Mucosa of rectum (tissue), 2 donors: ENCODE data around the gene TICAM1.
"Not testable (repeated sequence)": the region's sequence is repeated elsewhere in the genome, so short reads cannot be mapped to it uniquely, and the experiment has no call there.

Source experiments
- H3K27ac ChIP-seq, 2 donors: one replicate each; pipeline ENCODE4 v1.7.0; 2013; ENCODE audit warnings: inconsistent platforms in 2 of 2, low read depth in 2 of 2, low read length in 2 of 2
- H3K27me3 ChIP-seq, 2 donors: one replicate each; pipeline ENCODE4 v1.7.0; 2013; ENCODE audit warnings: low read length in 2 of 2; ENCODE audit not compliant: control insufficient read depth in 2 of 2, insufficient read depth in 2 of 2
- H3K36me3 ChIP-seq, 2 donors: one replicate each; pipeline ENCODE4 v1.7.0; 2013; ENCODE audit warnings: low read length in 2 of 2; ENCODE audit not compliant: control insufficient read depth in 2 of 2, insufficient read depth in 2 of 2
- H3K4me1 ChIP-seq, 2 donors: one replicate each; pipeline ENCODE4 v1.7.0; 2013; ENCODE audit warnings: low read length in 2 of 2, mild to moderate bottlenecking in 1 of 2; ENCODE audit not compliant: control insufficient read depth in 2 of 2, insufficient read depth in 2 of 2
- H3K4me3 ChIP-seq, 2 donors: one replicate each; pipeline ENCODE4 v1.7.0; 2013; ENCODE audit warnings: low read length in 2 of 2
- H3K9ac ChIP-seq, 2 donors: one replicate each; pipeline ENCODE4 v1.7.0; 2013; ENCODE audit warnings: low read length in 2 of 2, low read depth in 1 of 2, mild to moderate bottlenecking in 1 of 2
- H3K9me3 ChIP-seq, 2 donors: one replicate each; pipeline ENCODE4 v1.7.0; 2013; ENCODE audit warnings: low read length in 2 of 2; ENCODE audit not compliant: control insufficient read depth in 2 of 2
- donor health status: healthy.
- donor health status: Normal muscosa, but diverticular disease.

TICAM1 gene

DNA sequence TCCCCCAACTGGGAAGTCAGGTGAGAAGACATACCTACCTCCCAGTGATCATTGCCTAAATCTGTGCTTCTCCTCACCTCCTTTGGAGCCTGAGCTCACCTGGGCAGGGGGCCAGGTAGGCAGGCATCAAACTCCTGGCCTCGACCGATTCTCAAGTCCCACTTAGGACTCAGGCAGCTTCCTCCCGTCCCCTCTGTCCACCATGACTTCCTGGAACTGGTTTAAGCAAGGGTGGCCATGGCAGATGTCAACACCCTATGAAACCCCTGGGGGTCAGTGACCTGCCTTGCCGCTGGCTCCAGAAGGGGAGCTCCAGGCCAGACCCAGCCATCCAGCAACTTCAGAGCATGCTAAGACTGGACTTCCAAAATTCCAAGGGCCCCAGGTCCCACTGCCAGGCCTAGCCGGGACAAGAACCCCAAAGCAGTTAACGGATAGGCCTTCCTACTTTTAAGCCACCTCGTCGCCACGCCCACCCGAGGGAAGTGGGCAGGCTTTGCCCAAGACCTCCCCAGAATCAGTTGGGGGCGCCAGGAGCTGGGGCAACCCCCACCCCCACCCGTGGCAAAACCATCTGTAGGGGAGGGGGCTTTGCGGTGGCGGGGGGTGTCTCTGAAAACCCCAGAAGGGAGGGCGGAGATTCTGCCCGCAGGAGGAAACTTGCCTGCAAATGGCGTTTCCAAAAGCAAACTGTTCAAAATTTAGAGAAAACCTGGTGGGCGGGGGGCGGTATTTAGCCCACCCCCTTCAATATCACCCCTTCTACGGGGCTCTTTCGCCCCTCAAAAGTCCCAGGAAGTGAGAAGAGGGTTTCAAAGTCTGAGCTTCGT, 35.3 kb upstream of the TICAM1 start:
- peak overlapping the region; percentile 79 to 89 for H3K9ac ChIP-seq
- H3K4me3 ChIP-seq: peak overlapping the region; percentile 82 to 85
- peaks cover 11 to 13% of the 10 kb centered on the region in 2 donors for H3K4me1 ChIP-seq
- H3K36me3 ChIP-seq: peaks cover 0 to 3% of the 10 kb centered on the region in 2 donors
- H3K9me3 ChIP-seq: no peaks in the 10 kb centered on the region
- H3K27ac ChIP-seq: peak overlapping the region; percentile 83 to 85
- H3K27me3 ChIP-seq: no peaks in the 10 kb centered on the region

DNA sequence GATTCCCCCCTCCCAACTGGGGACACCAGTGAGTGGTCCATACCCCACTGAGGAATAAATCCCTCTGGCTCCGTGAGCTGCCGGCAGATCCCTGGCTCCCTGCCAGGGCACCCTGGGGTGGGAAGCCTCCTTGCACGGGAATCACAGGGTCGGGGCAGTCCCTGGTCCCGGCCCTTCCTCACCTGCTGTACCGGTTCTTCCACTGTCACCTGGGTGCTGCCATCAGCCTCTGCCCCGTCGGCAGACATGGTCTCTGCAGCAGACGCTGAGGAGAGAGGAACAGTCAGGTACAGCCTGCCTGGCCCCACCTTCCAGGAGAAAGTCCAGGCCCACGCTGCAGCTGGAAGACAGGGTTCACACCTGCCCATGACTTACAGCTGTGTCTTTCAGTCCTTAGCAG, 29.6 kb upstream of the TICAM1 start:
- Histone ChIP-seq H3K9me3 (no peaks in the 10 kb centered on the region), H3K27me3 (no peaks in the 10 kb centered on the region), H3K9ac (peak overlapping the region in 1 of 2 donors; percentile 42), H3K4me1 (peaks cover 5 to 9% of the 10 kb centered on the region in 2 donors), H3K4me3 (no peak overlapping the region), H3K27ac (peak overlapping the region; percentile 71 to 72), H3K36me3 (peaks cover 11 to 20% of the 10 kb centered on the region in 2 donors)

DNA sequence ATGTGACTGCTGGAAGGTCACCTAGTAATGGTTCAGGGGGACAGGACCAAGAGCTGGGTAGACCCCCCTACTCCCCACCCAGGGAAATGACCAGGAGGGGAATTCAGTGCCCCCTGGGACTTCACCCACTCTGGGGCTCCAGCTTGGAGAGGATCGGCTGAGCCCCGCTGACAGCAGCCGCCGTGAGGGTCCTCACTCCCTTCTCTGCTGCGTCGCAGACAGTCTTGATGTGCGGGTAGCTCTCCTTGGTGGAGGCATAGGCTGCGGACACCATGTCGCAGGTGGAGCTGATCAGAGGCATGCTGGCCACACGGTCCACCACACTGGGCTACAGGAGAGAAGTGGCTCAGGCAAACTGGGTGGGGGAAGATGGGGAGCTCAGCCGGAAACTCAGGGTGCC, 28.2 kb upstream of the TICAM1 start:
- no peak overlapping the region for H3K27ac ChIP-seq
- no peaks in the 10 kb centered on the region for H3K27me3 ChIP-seq
- H3K36me3 ChIP-seq: peaks cover 20 to 29% of the 10 kb centered on the region in 2 donors
- H3K4me3 ChIP-seq: no peak overlapping the region
- peaks cover 5 to 9% of the 10 kb centered on the region in 2 donors for H3K4me1 ChIP-seq
- no peak overlapping the region for H3K9ac ChIP-seq
- H3K9me3 ChIP-seq: no peaks in the 10 kb centered on the region

DNA sequence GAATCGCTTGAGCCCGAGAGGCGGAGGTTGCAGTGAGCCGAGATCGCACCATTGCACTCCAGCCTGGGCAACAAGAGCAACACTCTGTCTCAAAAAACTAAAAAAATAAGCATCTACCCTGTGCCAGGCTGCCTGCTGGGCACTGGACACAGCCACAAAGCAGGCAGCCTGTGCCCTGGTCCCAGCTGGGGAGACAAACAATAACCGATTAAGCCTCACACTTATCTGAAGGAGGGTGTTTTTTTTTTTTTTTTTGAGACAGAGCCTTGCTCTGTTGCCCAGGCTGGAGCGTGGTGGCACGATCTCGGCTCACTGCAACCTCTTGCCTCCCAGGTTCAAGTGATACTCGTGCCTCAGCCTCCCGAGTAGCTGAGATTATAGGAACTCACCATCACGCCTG, 25.0 kb upstream of the TICAM1 start:
- not testable (repeated sequence) for H3K27ac ChIP-seq
- H3K36me3 ChIP-seq: peaks cover 21 to 34% of the 10 kb centered on the region in 2 donors

DNA sequence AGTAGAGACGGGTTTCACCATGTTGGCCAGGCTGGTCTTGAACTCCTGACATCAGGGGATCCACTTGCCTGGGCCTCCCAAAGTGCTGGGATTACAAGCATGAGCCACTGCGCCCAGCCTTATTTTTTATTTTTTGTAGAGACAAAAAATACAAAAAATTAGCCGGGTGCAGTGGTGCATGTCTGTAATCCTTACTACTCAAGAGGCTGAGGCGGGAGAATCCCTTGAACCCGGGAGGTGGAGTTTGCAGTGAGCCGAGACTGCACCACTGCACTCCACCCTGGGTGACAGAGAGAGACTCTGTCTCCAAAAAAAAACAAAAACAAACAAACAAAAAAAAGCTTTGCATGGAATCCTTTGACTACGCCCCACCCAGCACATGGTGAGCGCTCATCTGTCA, 22.0 kb upstream of the TICAM1 start:
- H3K36me3 ChIP-seq: peaks cover 11 to 29% of the 10 kb centered on the region in 2 donors
- not testable (repeated sequence) for H3K4me1 ChIP-seq, H3K4me3 ChIP-seq, H3K27me3 ChIP-seq, H3K9ac ChIP-seq, H3K9me3 ChIP-seq, H3K27ac ChIP-seq

More for the DNA sequence above, 25.0 kb upstream of the TICAM1 start:
- not testable (repeated sequence) for H3K27me3 ChIP-seq, H3K4me3 ChIP-seq, H3K9ac ChIP-seq, H3K9me3 ChIP-seq, H3K4me1 ChIP-seq

DNA sequence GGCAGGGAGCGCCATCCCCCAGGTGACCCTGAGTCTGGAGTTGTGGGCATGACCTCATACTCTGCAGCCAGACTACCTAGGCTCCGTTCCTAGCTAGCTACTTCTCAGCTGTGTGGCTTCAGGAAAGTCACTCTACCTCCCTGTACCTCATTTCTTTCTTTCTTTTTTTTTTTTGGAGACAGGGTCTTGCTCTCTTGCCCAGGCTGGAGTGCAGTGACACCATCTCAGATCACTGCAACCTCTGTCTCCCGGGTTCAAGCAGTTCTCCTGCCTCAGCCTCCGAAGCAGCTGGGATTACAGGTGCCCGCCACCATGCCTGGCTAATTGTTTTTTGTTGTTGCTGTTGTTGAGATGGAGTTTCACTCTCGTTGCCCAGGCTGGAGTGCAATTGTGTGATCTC, 21.0 kb upstream of the TICAM1 start:
- peaks cover 13 to 37% of the 10 kb centered on the region in 2 donors for H3K36me3 ChIP-seq

GRCh38 chr19:4851551-4852290, 20.2 kb upstream of the TICAM1 start:
- no peaks in the 10 kb centered on the region for H3K9me3 ChIP-seq
- H3K4me1 ChIP-seq: no peaks in the 10 kb centered on the region
- H3K4me3 ChIP-seq: no peak overlapping the region
- peaks cover 16 to 36% of the 10 kb centered on the region in 2 donors for H3K36me3 ChIP-seq
- no peak overlapping the region for H3K27ac ChIP-seq
- H3K9ac ChIP-seq: no peak overlapping the region
- no peaks in the 10 kb centered on the region for H3K27me3 ChIP-seq

More for the DNA sequence above, 21.0 kb upstream of the TICAM1 start:
- Histone ChIP-seq H3K9me3 (no peaks in the 10 kb centered on the region), H3K4me3 (no peak overlapping the region), H3K9ac (no peak overlapping the region), H3K4me1 (no peaks in the 10 kb centered on the region), H3K27ac (no peak overlapping the region), H3K27me3 (no peaks in the 10 kb centered on the region)

GRCh38 chr19:4849019-4849418, 17.5 kb upstream of the TICAM1 start:
- H3K9ac ChIP-seq: no peak overlapping the region
- H3K27ac ChIP-seq: no peak overlapping the region
- no peaks in the 10 kb centered on the region for H3K9me3 ChIP-seq
- H3K4me3 ChIP-seq: no peak overlapping the region
- H3K4me1 ChIP-seq: no peaks in the 10 kb centered on the region
- H3K27me3 ChIP-seq: no peaks in the 10 kb centered on the region
- peaks cover 14 to 33% of the 10 kb centered on the region in 2 donors for H3K36me3 ChIP-seq

DNA sequence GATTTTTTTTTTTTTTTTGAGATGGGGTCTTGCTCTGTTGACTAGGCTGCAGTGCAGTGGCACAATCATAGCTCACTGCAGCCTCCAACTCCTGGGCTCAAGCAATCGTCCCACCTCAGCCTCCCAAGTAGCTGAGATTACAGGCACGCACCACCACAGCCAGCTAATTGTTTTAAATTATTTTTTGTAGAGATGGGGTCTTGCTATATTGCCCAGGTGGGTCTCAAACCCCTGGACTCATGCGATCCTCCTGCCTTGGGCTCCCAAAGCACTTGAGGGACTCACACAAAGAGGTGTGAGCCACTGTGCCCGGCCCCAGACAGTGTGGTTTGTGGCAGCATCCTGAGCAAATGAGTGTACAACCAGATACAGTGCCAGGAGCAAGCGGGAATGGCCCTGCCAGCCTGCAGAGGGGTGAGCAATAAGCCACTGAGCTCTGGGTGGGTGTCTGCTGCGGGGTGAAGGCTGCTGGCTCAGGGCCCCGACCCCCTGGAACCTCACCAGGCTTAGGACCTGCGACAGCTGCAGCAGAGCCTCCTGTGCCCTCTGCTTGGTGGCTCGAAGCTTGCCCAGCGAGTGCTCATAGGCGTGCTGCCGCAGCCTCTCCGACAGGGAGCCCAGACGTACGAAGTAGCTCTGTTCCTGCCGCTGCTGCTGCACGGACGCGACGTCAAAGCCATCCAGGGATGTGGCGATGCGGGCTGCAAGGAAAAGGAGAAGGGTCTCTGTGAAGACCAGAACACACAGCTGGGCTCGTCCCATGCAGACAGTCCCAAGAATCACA, 15.9 kb upstream of the TICAM1 start:
- no peak overlapping the region for H3K9ac ChIP-seq
- no peaks in the 10 kb centered on the region for H3K9me3 ChIP-seq
- H3K36me3 ChIP-seq: peaks cover 20 to 33% of the 10 kb centered on the region in 2 donors
- no peak overlapping the region for H3K4me3 ChIP-seq
- no peaks in the 10 kb centered on the region for H3K27me3 ChIP-seq
- H3K27ac ChIP-seq: no peak overlapping the region
- no peaks in the 10 kb centered on the region for H3K4me1 ChIP-seq

DNA sequence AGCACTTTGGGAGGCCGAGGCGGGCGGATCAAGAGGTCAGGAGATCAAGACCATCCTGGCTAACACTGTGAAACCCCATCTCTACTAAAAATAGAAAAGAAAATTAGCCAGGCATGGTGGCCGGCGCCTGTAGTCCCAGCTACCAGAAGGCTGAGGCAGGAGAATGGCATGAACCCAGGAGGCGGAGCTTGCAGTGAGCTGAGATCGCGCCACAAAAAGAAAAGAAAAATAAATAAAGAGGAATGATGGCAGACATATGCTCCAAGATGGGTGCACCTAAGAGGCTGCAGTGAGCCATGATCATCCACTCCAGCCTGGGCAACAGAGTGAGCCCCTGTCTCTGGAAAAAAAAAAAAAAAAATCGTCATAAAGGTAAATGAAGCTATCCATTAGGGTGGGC, 14.5 kb upstream of the TICAM1 start:
- not testable (repeated sequence) for H3K4me3 ChIP-seq, H3K27ac ChIP-seq, H3K27me3 ChIP-seq, H3K4me1 ChIP-seq, H3K9me3 ChIP-seq, H3K9ac ChIP-seq
- peaks cover 21 to 29% of the 10 kb centered on the region in 2 donors for H3K36me3 ChIP-seq
